Measurements from ENCODE around the gene KLHL21.

- TF ChIP-seq EZH2phosphoT487 (IDR thresholded peaks at IDR 0.05; ENCODE audit: insufficient read depth, low read depth) (no peak), EZH2 (IDR thresholded peaks at IDR 0.05; ENCODE audit: insufficient read depth, poor library complexity, severe bottlenecking) (no peak)
These were observed 21.9 kb downstream of the KLHL21 start for GRCh38 chr1:6580593-6581409.

All from GM23248 (cell line).